Measurements from ENCODE around the gene CD109. TPM values are rescaled to one million over a fixed set of nuclear protein-coding genes. Genes with fewer than 3 reads are reported as not detected.
A peak's percentile ranks its signal among the peaks of the same experiment; 100 is the strongest.
"Not testable (repeated sequence)": the region's sequence is repeated elsewhere in the genome, so short reads cannot be mapped to it uniquely, and the experiment has no call there.

The CD109 gene
- total RNA-seq, 1 donor from 2014 or later, result 49.0 TPM

GRCh38 chr6:73683574-73683973, 12.4 kb upstream of the CD109 start:
- not testable (repeated sequence) for DNase-seq (ENCODE audit: low read depth)

GRCh38 chr6:73688351-73688750, 7.7 kb upstream of the CD109 start:
- DNase-seq (ENCODE audit: low read depth), result no peak

- DNase-seq (ENCODE audit: low read depth), result no peak
Measured at GRCh38 chr6:73690056-73690455, 5.9 kb upstream of the CD109 start.

GRCh38 chr6:73691512-73691911, 4.5 kb upstream of the CD109 start:
- DNase-seq (ENCODE audit: low read depth), result no peak

- peak; percentile 41 for DNase-seq (ENCODE audit: low read depth)
Measured at GRCh38 chr6:73694711-73695411, 1.1 kb upstream of the CD109 start.

- DNase-seq (ENCODE audit: low read depth), result no peak
Measured at GRCh38 chr6:73696966-73697655, 1.1 kb downstream of the CD109 start.

GRCh38 chr6:73699676-73700459, 3.9 kb downstream of the CD109 start:
- no peak for DNase-seq (ENCODE audit: low read depth)

GRCh38 chr6:73702444-73702843, 6.4 kb downstream of the CD109 start:
- DNase-seq (ENCODE audit: low read depth), result no peak

- DNase-seq (ENCODE audit: low read depth), result no peak
Measured at GRCh38 chr6:73703466-73703865, 7.5 kb downstream of the CD109 start.

GRCh38 chr6:73704260-73704659, 8.3 kb downstream of the CD109 start:
- DNase-seq (ENCODE audit: low read depth), result peak; percentile 96

- no peak for DNase-seq (ENCODE audit: low read depth)
Measured at GRCh38 chr6:73704798-73705197, 8.8 kb downstream of the CD109 start.

GRCh38 chr6:73706971-73707370, 11.0 kb downstream of the CD109 start:
- DNase-seq (ENCODE audit: low read depth), result no peak

GRCh38 chr6:73710470-73710869, 14.5 kb downstream of the CD109 start:
- peak; percentile 65 for DNase-seq (ENCODE audit: low read depth)

- no peak for DNase-seq (ENCODE audit: low read depth)
Measured at GRCh38 chr6:73710948-73711347, 14.9 kb downstream of the CD109 start.

GRCh38 chr6:73712535-73713173, 16.7 kb downstream of the CD109 start:
- DNase-seq (ENCODE audit: low read depth), result no peak

GRCh38 chr6:73713426-73714147, 17.6 kb downstream of the CD109 start:
- DNase-seq (ENCODE audit: low read depth), result no peak

GRCh38 chr6:73715111-73715508, 19.1 kb downstream of the CD109 start:
- not testable (repeated sequence) for DNase-seq (ENCODE audit: low read depth)

GRCh38 chr6:73719046-73719445, 23.0 kb downstream of the CD109 start:
- DNase-seq (ENCODE audit: low read depth), result no peak

GRCh38 chr6:73722318-73723060, 26.5 kb downstream of the CD109 start:
- peak; percentile 94 for DNase-seq (ENCODE audit: low read depth)

GRCh38 chr6:73723480-73723879, 27.5 kb downstream of the CD109 start:
- peak; percentile 33 for DNase-seq (ENCODE audit: low read depth)
